HUES48 (cell line): ENCODE results near the gene IRF2.

Source experiments
- H3K27ac ChIP-seq: one replicate; pipeline ENCODE4 v1.7.0; 2013; ENCODE audit warnings: low read depth, low read length, inconsistent platforms
- H3K27me3 ChIP-seq: 2 replicates; pipeline ENCODE4 v1.6.1; 2013; ENCODE audit warnings: mild to moderate bottlenecking, low read length; ENCODE audit not compliant: control insufficient read depth, insufficient read depth
- H3K36me3 ChIP-seq: 2 replicates; pipeline ENCODE4 v1.6.1; 2013; ENCODE audit warnings: low read length; ENCODE audit not compliant: control insufficient read depth, insufficient read depth
- H3K4me1 ChIP-seq: 2 replicates; pipeline ENCODE4 v1.6.1; 2013; ENCODE audit warnings: mild to moderate bottlenecking, low read length; ENCODE audit not compliant: control insufficient read depth, insufficient read depth
- H3K4me3 ChIP-seq: 2 replicates; pipeline ENCODE4 v1.5.1; 2013; ENCODE audit warnings: mild to moderate bottlenecking, low read depth, low read length
- H3K9ac ChIP-seq: 2 replicates; pipeline ENCODE4 v1.6.1; 2013; ENCODE audit warnings: mild to moderate bottlenecking, low read depth, low read length, moderate library complexity
- H3K9me3 ChIP-seq: 2 replicates; pipeline ENCODE4 v1.6.1; 2013; ENCODE audit warnings: low read length; ENCODE audit not compliant: control insufficient read depth, insufficient read depth

Gene IRF2

DNA sequence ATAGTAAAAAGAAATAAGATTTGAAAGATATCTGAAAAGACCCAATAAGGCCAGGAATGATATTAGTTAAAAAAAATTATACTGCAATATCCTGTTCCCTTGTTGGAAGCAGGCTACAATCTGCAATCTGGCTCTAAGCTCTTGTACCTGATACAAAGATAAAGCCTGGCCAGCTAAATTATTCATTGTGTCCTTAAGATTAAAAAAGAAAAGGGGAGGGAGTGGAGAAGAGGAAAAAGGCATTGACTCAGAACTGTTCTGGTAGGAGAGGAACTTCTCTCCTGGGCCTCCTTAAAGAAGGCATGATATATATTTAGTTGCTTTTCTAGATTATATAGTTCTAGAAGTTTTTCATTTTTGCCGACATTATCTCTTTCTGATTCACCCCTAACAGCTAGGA lies 46.7 kb downstream of the IRF2 start:
- H3K9ac ChIP-seq, result no peak overlapping the region

DNA sequence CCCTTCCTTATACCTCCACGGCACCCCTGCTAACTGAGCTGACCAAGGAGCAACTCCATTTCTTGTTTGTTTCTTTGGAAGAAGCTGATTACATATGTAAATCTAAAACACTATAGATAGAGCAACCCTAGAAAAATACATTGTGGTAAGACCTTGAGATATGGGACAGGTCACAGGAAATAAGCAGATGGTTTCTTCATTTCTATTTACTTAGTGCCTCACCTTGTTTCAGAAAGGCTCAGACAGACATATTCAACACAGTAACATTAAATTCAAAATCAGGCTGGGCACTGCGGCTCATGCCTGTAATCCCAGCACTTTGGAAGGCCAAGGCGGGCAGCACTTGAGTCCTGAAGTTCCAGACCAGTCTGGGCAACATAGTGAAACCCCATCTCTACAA lies 47.3 kb downstream of the IRF2 start:
- no peak overlapping the region for H3K9ac ChIP-seq
- no peak overlapping the region for H3K4me3 ChIP-seq
- H3K36me3 ChIP-seq, result peaks cover 48% of the 10 kb centered on the region
- H3K4me1 ChIP-seq, result peaks cover 9% of the 10 kb centered on the region; the same call in 1 of the 2 replicates
- H3K9me3 ChIP-seq, result 0 out of 2 replicates have a peak, but pooled peaks cover 6% of the 10 kb centered on the region
- H3K27me3 ChIP-seq, result no peaks in the 10 kb centered on the region
- no peak overlapping the region for H3K27ac ChIP-seq

More for the DNA sequence above, 46.7 kb downstream of the IRF2 start:
- no peak overlapping the region for H3K27ac ChIP-seq
- H3K4me1 ChIP-seq, result peaks cover 9% of the 10 kb centered on the region; the same call in 1 of the 2 replicates
- H3K4me3 ChIP-seq, result no peak overlapping the region
- H3K27me3 ChIP-seq, result no peaks in the 10 kb centered on the region
- H3K9me3 ChIP-seq, result no peaks in the 10 kb centered on the region
- peaks cover 43% of the 10 kb centered on the region for H3K36me3 ChIP-seq

DNA sequence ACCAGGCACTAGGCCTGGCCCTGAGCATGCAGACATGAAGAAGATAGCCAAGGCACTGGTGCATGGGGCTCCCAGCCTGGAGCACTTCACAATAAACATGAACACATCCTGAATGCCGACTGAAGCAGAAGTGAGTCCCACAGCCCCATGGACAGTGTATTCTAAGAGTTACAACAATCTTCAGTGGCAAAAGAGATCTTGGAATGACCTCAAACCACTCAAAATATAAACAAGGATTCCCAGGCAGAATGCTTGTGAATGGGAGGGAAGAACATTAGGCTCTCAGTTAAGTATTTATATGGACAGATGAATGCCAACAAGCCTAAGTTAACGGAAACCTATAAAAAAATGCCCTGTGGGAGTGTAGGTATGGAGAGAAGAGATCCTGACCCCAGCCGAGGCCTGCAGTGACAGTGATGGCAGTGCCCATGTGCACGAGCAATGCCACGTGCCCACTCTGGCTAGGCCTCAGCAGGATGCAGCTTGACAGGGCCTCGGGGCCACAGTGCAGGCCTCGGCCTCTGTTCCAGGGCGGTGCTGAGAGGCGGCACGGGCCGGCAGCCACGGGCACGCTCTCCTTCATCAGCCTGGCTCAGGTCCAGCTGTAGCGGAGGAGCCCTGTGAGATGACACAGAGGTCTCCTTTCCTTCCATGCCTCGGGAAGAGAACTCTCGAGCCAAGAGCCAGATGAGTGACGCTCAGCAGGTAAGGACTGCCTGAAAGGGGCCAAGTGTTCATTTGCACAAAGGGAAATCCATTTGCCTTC lies 49.2 kb downstream of the IRF2 start:
- peaks cover 49% of the 10 kb centered on the region for H3K36me3 ChIP-seq
- H3K9me3 ChIP-seq, result 0 out of 2 replicates have a peak, but pooled peaks cover 6% of the 10 kb centered on the region
- no peak overlapping the region for H3K9ac ChIP-seq
- no peak overlapping the region for H3K27ac ChIP-seq
- H3K4me3 ChIP-seq, result no peak overlapping the region
- H3K4me1 ChIP-seq, result peaks cover 10% of the 10 kb centered on the region; the same call in 1 of the 2 replicates
- H3K27me3 ChIP-seq, result no peaks in the 10 kb centered on the region

DNA sequence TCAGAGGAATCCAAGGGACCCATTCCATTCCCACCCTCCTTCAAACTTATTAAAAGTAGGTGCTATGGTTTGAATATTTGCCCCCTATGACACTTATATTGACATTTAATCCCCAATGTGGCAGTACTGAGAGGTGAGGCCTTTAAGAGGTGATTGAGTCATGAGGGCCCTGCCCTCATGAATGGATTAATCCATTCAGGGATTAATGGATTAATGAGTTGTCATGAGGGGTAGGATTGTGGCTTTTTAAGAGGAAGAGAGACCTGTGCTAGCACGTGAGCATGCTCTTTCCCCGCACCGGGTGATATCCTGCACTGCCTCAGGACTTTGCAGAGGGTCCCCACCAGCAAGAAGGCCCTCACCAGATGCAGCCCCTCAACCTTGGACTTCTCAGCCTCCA lies 50.1 kb downstream of the IRF2 start:
- peaks cover 5% of the 10 kb centered on the region; the same call in 1 of the 2 replicates for H3K4me1 ChIP-seq
- H3K9me3 ChIP-seq, result 0 out of 2 replicates have a peak, but pooled peaks cover 6% of the 10 kb centered on the region
- H3K4me3 ChIP-seq, result no peak overlapping the region
- H3K36me3 ChIP-seq, result peaks cover 51% of the 10 kb centered on the region
- no peaks in the 10 kb centered on the region for H3K27me3 ChIP-seq
- no peak overlapping the region for H3K27ac ChIP-seq
- no peak overlapping the region for H3K9ac ChIP-seq

DNA sequence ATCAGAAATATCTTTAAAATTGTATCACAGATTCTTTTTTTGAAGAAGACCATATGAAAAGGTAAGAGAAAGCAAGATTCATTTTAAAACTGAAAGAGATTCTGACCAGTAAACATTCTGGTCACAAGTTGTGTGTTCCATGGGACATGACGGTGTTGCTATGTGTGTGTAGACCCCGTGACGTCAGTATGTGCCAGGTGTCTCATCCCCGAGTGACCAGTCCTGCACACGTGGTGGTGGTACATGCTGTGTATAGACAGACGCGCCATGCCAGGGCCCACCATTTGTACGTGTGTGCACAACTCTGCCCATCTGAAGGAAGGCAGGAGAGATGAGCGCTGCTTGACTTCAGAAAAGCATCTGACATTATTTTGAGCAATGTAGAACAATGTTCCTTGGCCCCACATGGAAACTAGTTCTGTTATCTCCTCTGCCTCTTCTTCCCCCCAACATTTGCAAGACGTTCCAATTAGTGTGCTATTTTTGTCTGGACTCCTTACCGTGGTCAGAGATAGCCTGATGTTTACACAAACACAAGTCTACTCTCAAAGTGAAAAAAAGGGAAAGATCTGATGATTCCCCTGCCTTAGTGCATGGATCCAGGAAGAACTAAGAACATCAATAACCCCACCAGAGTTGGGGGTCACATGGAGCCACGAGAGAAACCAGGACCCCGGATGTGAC lies 51.2 kb downstream of the IRF2 start:
- no peak overlapping the region for H3K27ac ChIP-seq
- no peaks in the 10 kb centered on the region for H3K27me3 ChIP-seq
- H3K9ac ChIP-seq, result no peak overlapping the region
- peaks cover 5% of the 10 kb centered on the region; the same call in 1 of the 2 replicates for H3K4me1 ChIP-seq
- peaks cover 60% of the 10 kb centered on the region for H3K36me3 ChIP-seq
- H3K9me3 ChIP-seq, result 0 out of 2 replicates have a peak, but pooled peaks cover 6% of the 10 kb centered on the region
- H3K4me3 ChIP-seq, result no peak overlapping the region

DNA sequence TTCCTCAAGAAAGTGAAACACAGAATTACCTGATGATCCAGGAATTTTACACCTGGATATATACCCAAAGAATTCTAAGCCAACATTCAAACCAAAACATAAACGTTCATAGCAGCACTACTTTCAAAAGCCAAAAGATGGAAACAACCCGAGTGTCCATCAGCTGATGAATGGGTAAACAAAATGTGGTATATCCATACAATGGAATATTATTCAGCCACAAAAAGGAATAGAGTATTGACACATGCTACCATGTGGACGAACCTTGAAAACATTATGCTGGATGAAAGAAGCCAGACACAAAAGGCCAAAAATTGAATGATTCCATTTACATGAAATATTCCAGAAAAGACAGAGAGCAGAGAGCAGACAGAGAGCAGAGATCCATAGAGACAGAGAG lies 52.0 kb downstream of the IRF2 start:
- Histone ChIP-seq H3K27me3 (no peaks in the 10 kb centered on the region), H3K9me3 (0 out of 2 replicates have a peak, but pooled peaks cover 6% of the 10 kb centered on the region), H3K27ac (no peak overlapping the region), H3K4me3 (no peak overlapping the region), H3K36me3 (peaks cover 66% of the 10 kb centered on the region), H3K9ac (no peak overlapping the region), H3K4me1 (peaks cover 5% of the 10 kb centered on the region; the same call in 1 of the 2 replicates)

DNA sequence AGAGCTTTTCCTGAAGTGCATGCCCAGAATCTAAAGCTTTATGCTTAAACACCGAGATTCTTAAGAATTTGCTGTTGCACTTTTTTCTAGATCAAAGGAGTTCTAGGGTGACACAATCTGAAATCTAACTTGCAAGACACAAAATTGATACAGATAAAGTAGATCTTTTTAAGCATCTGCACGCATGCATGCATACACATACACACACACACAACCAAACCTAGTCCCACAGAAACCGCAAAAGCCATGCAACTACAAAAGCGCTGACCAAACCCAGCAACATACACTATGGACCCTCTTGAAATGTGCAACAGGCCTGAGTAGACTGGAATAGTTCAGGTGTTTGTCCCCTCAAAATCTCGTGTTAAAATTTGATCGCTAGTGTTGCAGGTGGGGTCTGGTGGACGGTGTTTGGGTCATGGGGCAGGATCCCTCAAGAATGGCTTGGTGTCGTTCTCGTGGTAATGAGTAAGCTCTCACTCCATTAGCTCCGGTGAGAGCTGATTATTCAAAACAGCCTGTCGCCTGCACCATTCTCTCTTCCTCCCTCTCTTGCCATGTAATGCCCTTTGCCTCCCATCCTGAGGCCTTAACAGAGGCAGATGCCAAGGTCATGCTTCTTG lies 52.7 kb downstream of the IRF2 start:
- Histone ChIP-seq H3K9ac (no peak overlapping the region), H3K27me3 (no peaks in the 10 kb centered on the region), H3K4me1 (peaks cover 5% of the 10 kb centered on the region; the same call in 1 of the 2 replicates), H3K27ac (no peak overlapping the region), H3K36me3 (peaks cover 66% of the 10 kb centered on the region), H3K9me3 (0 out of 2 replicates have a peak, but pooled peaks cover 6% of the 10 kb centered on the region), H3K4me3 (no peak overlapping the region)

DNA sequence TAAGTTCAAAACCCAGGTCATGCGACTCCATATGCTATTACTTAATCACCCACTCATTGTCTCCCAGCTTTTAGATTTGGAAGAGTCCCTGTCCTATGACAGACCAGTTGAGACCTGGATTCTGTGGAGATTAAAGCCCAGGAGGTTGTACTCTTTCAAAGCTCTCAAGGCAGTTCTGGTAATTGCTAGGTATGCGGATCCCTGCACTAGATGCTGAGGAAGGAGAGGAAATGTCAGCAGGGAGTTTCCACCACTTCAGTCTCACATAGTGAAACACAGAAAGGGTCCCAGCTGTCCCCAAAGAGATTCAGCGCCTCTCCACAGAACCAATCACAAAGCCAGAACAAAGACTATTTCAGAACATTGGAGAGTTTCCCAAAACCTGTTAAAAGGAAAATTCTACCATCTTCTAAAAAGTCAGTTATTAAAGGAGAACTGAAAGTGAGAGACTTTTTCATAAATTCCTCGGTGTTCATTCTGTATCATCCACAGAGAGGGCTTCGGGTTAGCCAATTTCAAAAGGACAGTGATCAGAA lies 53.4 kb downstream of the IRF2 start:
- Histone ChIP-seq H3K4me1 (peaks cover 5% of the 10 kb centered on the region; the same call in 1 of the 2 replicates), H3K9me3 (0 out of 2 replicates have a peak, but pooled peaks cover 6% of the 10 kb centered on the region), H3K36me3 (peaks cover 62% of the 10 kb centered on the region), H3K9ac (no peak overlapping the region), H3K4me3 (no peak overlapping the region), H3K27me3 (no peaks in the 10 kb centered on the region), H3K27ac (no peak overlapping the region)

DNA sequence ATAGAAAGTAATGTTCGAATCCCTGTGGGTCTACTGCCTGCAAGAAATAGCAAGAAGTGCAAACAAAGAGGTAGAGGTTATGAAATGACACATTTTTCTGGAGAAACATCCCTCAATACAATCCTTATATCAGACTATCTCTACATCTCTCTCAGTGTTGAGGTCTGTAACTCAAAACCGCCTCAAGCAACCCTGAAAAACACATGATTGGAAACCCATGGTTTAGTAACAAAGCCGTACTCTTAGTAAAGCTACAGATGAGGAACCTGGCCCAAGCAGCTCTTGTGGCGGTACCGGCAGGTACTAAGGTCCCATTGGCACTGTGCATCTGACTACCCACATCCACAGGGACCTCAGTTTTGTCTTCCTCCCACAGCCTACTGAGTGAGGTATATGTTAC lies 53.9 kb downstream of the IRF2 start:
- Histone ChIP-seq H3K4me1 (peaks cover 5% of the 10 kb centered on the region; the same call in 1 of the 2 replicates), H3K27me3 (no peaks in the 10 kb centered on the region), H3K36me3 (peaks cover 63% of the 10 kb centered on the region), H3K9me3 (0 out of 2 replicates have a peak, but pooled peaks cover 6% of the 10 kb centered on the region), H3K9ac (no peak overlapping the region), H3K4me3 (no peak overlapping the region), H3K27ac (no peak overlapping the region)

DNA sequence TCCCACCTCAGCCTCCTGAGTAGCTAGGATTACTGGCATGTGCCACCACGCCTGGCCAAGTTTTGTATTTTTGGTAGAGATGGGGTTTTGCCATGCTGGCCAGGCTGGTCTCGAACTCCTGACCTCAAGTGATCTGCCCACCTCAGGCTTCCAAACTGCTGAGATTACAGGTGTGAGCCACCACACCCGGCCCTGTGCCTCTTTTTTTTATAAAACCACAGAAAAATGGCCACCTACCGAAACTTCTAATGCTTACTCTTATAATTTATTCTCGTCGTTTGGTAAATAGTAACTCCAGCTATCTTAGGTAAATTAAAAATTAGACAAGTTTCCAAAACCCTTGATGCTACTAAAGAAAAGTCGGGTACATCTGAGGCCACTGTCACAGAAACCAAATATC lies 54.4 kb downstream of the IRF2 start:
- no peak overlapping the region for H3K9ac ChIP-seq
- no peaks in the 10 kb centered on the region for H3K27me3 ChIP-seq
- peaks cover 5% of the 10 kb centered on the region; the same call in 1 of the 2 replicates for H3K4me1 ChIP-seq
- H3K27ac ChIP-seq, result no peak overlapping the region
- 0 out of 2 replicates have a peak, but pooled peaks cover 6% of the 10 kb centered on the region for H3K9me3 ChIP-seq
- H3K4me3 ChIP-seq, result no peak overlapping the region
- H3K36me3 ChIP-seq, result peaks cover 63% of the 10 kb centered on the region
